EH (cell line): ENCODE data around the gene VPS13C.
"Not testable (repeated sequence)": the region's sequence is repeated elsewhere in the genome, so short reads cannot be mapped to it uniquely, and the experiment has no call there.

Experiments
- DNase-seq: peaks from one replicate; pipeline ENCODE4 v3.0.0-alpha.2; 2015; ENCODE audit warnings: low read depth

Gene VPS13C

GRCh38 chr15:62069551-62069950 is 9.3 kb upstream of the VPS13C start:
- no peak for DNase-seq

DNA sequence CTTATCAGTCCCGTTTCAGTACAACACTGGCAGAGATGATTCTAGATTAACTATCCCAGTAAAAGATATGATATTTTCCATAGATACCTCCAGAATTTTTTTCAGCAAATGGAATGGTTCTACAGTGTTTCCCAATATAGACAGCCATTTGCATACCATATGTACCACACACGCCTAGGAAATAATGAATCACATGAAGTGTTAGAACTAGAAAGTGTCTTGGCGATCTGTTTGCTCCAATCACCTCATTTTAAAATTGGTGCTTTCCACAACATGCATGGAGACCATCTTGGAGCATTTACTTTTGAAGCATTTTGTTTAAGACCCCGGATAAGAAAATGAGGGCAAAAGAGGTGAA is 8.5 kb upstream of the VPS13C start:
- DNase-seq, result peak; percentile 35

- peak; percentile 51 for DNase-seq
These were observed 8.0 kb upstream of the VPS13C start for GRCh38 chr15:62068071-62068809.

GRCh38 chr15:62067448-62068044 is 7.3 kb upstream of the VPS13C start:
- peak; percentile 5 for DNase-seq

GRCh38 chr15:62066663-62067447 is 6.6 kb upstream of the VPS13C start, which contains the start of gene C2CD4A:
TSS of gene C2CD4A (plus strand) at chr15:62066977. CDS start at chr15:62067614, 637 bp downstream.
- peak; percentile 58 for DNase-seq

GRCh38 chr15:62063825-62064635 is 3.8 kb upstream of the VPS13C start:
- DNase-seq, result peak; percentile 48

DNA sequence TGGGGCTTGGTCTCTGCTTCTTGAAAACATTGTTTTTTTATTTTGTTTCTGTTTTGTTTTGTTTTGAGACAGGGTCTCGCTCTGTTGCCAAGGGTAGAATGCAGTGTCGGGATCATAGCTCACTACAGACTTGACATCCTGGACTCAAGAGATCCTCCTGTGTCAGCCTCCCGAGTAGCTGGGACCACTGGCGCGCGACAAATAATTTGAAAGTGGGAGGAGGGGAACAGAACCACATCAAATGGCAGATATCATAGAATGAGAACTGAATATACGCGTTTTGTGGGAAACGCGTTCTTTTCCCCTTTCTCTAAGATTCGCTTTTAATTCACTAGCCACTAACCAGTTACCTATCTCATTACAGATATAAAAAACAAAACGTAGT is 641 bp upstream of the VPS13C start:
- DNase-seq, result peak; percentile 7

GRCh38 chr15:62059816-62060112 is 483 bp downstream of the VPS13C start:
- peak; percentile 72 for DNase-seq

- peak; percentile 7 for DNase-seq
These were observed 985 bp downstream of the VPS13C start for GRCh38 chr15:62059108-62059815.

DNA sequence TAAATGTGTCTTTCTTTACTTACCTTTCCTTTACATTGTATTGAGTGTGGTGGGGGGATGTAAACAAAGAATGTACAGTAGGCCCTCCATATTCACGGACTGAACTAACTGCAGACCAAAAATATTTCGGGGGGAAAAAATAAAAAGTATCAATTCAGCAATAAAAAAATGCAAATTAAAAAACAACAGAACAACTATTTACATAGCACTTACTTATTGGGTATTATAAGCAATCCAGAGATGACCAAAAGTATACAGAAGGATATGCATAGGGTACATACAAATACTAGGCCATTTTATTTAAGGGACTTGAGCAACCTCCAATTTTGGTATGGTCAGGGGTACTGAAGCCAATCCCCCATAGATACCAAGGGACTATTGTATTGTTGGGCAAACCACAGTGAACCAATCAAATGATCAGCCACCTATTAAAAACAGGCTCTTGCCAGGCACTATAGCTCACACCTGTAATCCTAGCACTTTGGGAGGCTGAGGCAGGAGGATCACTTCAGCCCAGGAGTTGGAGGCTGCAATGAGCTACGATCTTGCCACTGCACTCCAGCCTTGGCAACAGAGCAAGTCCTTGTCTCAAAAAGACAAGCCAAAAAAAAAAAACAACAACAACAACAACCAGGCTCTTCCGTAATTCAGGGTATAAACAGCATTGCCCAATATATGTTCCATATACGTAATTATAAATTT is 1.8 kb downstream of the VPS13C start:
- no peak for DNase-seq

GRCh38 chr15:62057341-62057980 is 2.8 kb downstream of the VPS13C start:
- DNase-seq, result no peak

DNA sequence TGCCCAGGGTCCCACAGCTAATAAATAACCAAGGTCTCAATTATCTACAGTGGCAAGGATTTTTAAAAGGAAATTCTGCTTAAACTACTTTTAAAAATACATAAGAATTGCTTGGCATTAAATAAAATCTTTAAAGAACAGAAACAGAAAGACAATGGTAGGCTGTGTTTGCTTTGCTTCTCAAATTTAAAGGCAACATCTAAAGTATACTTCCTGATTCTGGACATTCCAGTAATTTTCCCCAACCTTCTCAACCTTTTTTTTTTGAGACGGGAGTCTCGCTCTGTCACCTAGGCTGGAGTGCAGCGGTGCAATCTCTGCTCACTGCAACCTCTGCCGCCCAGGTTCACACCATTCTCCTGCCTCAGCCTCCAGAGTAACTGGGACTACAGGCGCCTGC is 5.3 kb downstream of the VPS13C start:
- no peak for DNase-seq

DNA sequence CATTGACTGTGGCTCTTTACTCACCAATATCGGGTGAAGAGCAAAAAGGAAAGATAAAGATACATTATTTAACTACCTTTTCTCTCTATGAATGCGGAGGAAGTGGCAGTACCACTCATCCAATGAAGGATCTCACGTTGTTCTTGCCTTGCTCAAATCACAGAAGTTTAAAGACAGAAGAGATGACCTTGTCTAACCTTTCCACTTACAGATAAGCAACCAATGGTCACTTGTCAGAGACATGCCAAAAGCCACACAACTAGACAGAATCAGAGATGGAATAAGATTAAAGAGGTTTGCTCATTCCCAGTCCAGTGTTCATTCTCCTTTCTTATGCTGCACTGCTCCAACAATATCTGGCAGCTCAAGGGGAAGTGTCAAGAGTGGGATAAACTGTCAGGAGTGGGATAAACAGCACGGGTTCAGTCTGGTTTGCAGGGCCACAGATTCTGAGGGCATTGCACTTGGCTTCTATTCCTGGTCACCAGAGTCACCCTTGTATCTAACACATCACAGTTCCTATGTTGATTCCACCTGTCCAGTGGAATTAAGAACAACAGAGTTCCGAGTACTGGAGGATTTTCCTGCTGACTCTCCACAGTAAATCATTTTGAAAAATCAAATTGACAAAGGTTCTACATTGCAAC is 6.7 kb downstream of the VPS13C start:
- DNase-seq, result no peak

- DNase-seq, result no peak
These were observed 7.5 kb downstream of the VPS13C start for GRCh38 chr15:62052713-62053112.

DNA sequence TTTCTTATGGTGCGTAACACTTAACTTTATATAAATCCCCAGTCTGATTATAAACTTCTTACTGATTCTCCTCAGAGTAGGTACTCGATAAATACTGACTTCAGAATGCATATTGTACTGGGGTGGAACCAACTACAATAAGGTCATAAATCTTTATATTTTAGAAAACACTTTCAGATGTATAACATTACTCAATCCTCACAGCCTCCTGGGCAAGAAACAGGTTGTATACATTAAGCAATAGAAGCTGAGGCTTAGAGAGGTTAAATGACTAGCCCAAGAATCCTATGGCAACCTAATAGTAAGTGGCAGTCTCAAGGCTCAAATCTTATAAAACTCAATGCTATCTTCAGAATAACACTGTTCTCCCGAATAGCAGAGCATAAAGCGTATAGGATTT is 9.1 kb downstream of the VPS13C start:
- DNase-seq, result no peak

DNA sequence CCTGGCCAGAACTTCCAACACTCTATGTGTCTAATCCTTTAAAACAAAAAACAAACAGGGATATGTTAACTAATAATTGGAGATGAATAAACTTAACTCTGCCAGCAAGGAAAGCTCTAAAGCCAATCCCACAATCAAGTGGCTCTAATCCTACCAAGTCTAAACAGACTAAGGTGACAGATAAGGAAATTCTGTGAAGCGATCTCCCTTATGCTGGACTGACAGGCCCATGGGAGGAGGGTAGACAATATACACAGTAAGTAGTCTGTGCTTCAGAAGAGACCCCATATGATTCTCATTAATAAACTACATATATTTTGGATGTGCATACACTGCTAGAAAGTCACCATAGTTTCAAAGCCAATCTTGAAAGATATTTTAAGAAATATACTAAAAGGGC is 10.1 kb downstream of the VPS13C start:
- DNase-seq, result no peak

- DNase-seq, result not testable (repeated sequence)
These were observed 12.0 kb downstream of the VPS13C start for GRCh38 chr15:62048254-62048653.

DNA sequence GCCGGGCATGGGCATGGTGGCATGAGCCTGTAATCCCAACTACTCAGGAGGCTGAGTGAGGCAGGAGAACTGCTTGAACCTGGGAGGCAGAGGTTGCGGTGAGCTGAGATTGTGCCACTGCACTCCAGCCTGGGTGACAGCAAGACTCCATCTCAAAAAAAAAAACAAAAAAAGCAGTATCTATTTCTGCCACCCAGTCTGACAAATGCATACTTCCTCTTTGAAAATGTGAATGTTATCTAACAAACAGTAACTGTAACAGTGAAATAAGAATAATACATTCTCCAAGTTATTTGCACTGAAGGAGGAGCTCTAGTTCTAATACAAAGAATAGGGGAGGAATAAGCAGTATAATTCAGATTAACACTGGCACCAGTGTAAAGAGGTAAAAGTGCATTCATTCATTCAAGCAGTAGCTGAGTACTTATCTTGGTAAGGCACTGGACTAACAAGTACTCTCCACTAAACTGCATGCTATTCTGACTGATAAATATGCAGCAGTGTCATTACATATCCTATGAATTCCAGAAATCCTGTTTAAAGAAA is 12.9 kb downstream of the VPS13C start:
- DNase-seq, result no peak

- DNase-seq, result no peak
These were observed 14.0 kb downstream of the VPS13C start for GRCh38 chr15:62046078-62046743.
